Testis (tissue), 3 donors: Measurements from ENCODE around the gene ANKRD44. TPM values are rescaled to one million over a fixed set of nuclear protein-coding genes. Genes with fewer than 3 reads are reported as not detected.

Source experiments
- DNase-seq: peaks from one replicate; pipeline ENCODE4 v3.0.0-alpha.2; 2019
- H3K27ac ChIP-seq, 2 donors: fragments of 200-600 bp; sonication (generic); one replicate each; pipeline ENCODE4 v1.5.1; 2019
- H3K27me3 ChIP-seq: fragments of 200-600 bp; sonication (generic); one replicate; pipeline ENCODE4 v1.5.1; 2019
- H3K36me3 ChIP-seq: fragments of 200-600 bp; sonication (generic); one replicate; pipeline ENCODE4 v1.5.1; 2017; ENCODE audit warnings: low read depth; ENCODE audit errors: missing control alignments
- H3K4me1 ChIP-seq: fragments of 200-600 bp; sonication (generic); one replicate; pipeline ENCODE4 v1.5.1; 2019
- H3K4me3 ChIP-seq, 2 donors: fragments of 200-600 bp; sonication (generic); one replicate each; pipeline ENCODE4 v1.5.1; 2017 to 2019
- H3K9me3 ChIP-seq: fragments of 200-600 bp; sonication (generic); one replicate; pipeline ENCODE4 v1.5.1; 2017
- CTCF ChIP-seq, 3 experiments: fragments of 450-650 bp in 2 of 3; fragments of 200-600 bp in 1 of 3; sonication (generic) in 1 of 3; IDR thresholded peaks; one replicate each; pipeline ENCODE4 v1.5.1; 2016 to 2019; ENCODE audit warnings: antibody characterized with exemption in 3 of 3, mild to moderate bottlenecking in 2 of 3, moderate library complexity in 1 of 3
- POLR2A ChIP-seq: fragments of 450-650 bp; IDR thresholded peaks from one replicate; pipeline ENCODE4 v1.6.1; 2017; ENCODE audit warnings: antibody characterized with exemption, mild to moderate bottlenecking, moderate library complexity
- WGBS, 2 donors: methylation state at CpG; one replicate each; pipeline ENCODE4 v1.1.5; 2018; 5-methylcytosine and 5-hydroxymethylcytosine counted together
- intact Hi-C: fragments of 100-400 bp; cut with DNase I; formaldehyde crosslinking; loops from one replicate; pipeline ENCODE4 v1.15.1; 2023; ENCODE audit warnings: low total_unique reads
- polyA plus RNA-seq: library from polyadenylated mRNA; stranded (reverse); fragments of 350-450 nt; fragmentation: Illumina TruSeq; extraction: RNeasy Lipid Tissue Mini Kit (QIAGEN cat#74804); gene quantifications from one replicate; pipeline ENCODE4 v1.2.3, GENCODE V29; 2014; ENCODE audit warnings: low read depth, low replicate concordance; ENCODE audit not compliant: insufficient read depth
- total RNA-seq, 2 donors: library from RNA; depleted of rRNA; stranded (reverse); fragments of >200 nt; gene quantifications; one replicate each; pipeline ENCODE4 v1.2.3, GENCODE V29; 2016

ANKRD44 gene
- total and polyA plus RNA-seq, 3 donors from 2014 or later = 11.2 to 14.5 (median 11.5) TPM

GRCh38 chr2:197073701-197074433, 236.7 kb downstream of the ANKRD44 start:
- DNase-seq = peak; percentile 84
- Histone ChIP-seq H3K27me3 (no peaks in the 10 kb centered on the region), H3K36me3 (no peaks in the 10 kb centered on the region), H3K4me3 (no peak overlapping the region), H3K9me3 (no peaks in the 10 kb centered on the region), H3K27ac (peak overlapping the region in 1 of 2 donors; percentile 72), H3K4me1 (peaks cover 11% of the 10 kb centered on the region)
- 29 to 41% methylated on average over 1 of the region's 1 CpG for WGBS, 2 donors
- intact Hi-C loops = no loop called here
- no peak for TF ChIP-seq POLR2A
- no peak for TF ChIP-seq CTCF (IDR thresholded peaks at IDR 0.05)

- no peaks in the 10 kb centered on the region for H3K27me3 ChIP-seq
- DNase-seq = no peak
- WGBS, 2 donors = 72 to 83% methylated on average over 1 to 2 of the region's 2 CpGs
- H3K27ac ChIP-seq = peak overlapping the region in 1 of 2 donors; percentile 72
- no peak overlapping the region for H3K4me3 ChIP-seq
- H3K36me3 ChIP-seq = no peaks in the 10 kb centered on the region
- no peak for TF ChIP-seq CTCF (IDR thresholded peaks at IDR 0.05)
- no peak for TF ChIP-seq POLR2A
- intact Hi-C loops = no loop called here
- peaks cover 11% of the 10 kb centered on the region for H3K4me1 ChIP-seq
- H3K9me3 ChIP-seq = no peaks in the 10 kb centered on the region
Observed at GRCh38 chr2:197073270-197073669, 237.3 kb downstream of the ANKRD44 start.

- peaks cover 11% of the 10 kb centered on the region for H3K4me1 ChIP-seq
- H3K27me3 ChIP-seq = no peaks in the 10 kb centered on the region
- WGBS, 2 donors = 97% methylated on average over 3 of the region's 3 CpGs
- DNase-seq = no peak
- intact Hi-C loops = no loop called here
- no peak overlapping the region for H3K4me3 ChIP-seq
- no peaks in the 10 kb centered on the region for H3K36me3 ChIP-seq
- no peaks in the 10 kb centered on the region for H3K9me3 ChIP-seq
- no peak overlapping the region for H3K27ac ChIP-seq
- no peak for TF ChIP-seq CTCF (IDR thresholded peaks at IDR 0.05)
- no peak for TF ChIP-seq POLR2A
Observed at GRCh38 chr2:197072533-197072932, 238.0 kb downstream of the ANKRD44 start.

- intact Hi-C loops = no loop called here
- H3K27ac ChIP-seq = no peak overlapping the region
Observed at GRCh38 chr2:197071790-197072436, 238.7 kb downstream of the ANKRD44 start.

More at GRCh38 chr2:197071790-197072436, 238.7 kb downstream of the ANKRD44 start:
- TF ChIP-seq CTCF (IDR thresholded peaks at IDR 0.05) (no peak), POLR2A (no peak)
- H3K27me3 ChIP-seq = no peaks in the 10 kb centered on the region
- WGBS, 2 donors = 88 to 100% methylated on average over 1 of the region's 1 CpG
- H3K36me3 ChIP-seq = no peaks in the 10 kb centered on the region
- H3K4me1 ChIP-seq = peaks cover 11% of the 10 kb centered on the region
- no peak overlapping the region for H3K4me3 ChIP-seq
- no peak for DNase-seq
- no peaks in the 10 kb centered on the region for H3K9me3 ChIP-seq
